GM18870 (cell line): ENCODE measurements around the gene CFAP61.

Experiments
- ATAC-seq: cut with Tn5 transposase; IDR thresholded peaks from one replicate; pipeline ENCODE4 v1.9.1; 2021; ENCODE audit warnings: moderate library complexity; ENCODE audit not compliant: unreplicated experiment

The CFAP61 gene

GRCh38 chr20:20036756-20037155 is 15.6 kb upstream of the CFAP61 start:
- ATAC-seq = no peak

- no peak for ATAC-seq
Observed at GRCh38 chr20:20037960-20038359, 14.4 kb upstream of the CFAP61 start.

- no peak for ATAC-seq
Observed at GRCh38 chr20:20038586-20038985, 13.7 kb upstream of the CFAP61 start.

GRCh38 chr20:20039752-20040387 is 12.5 kb upstream of the CFAP61 start:
- no peak for ATAC-seq

- no peak for ATAC-seq
Observed at GRCh38 chr20:20051767-20052073, 612 bp upstream of the CFAP61 start.

GRCh38 chr20:20060234-20060998 is 8.1 kb downstream of the CFAP61 start:
- ATAC-seq = no peak

GRCh38 chr20:20063941-20064702 is 11.8 kb downstream of the CFAP61 start:
- no peak for ATAC-seq

- no peak for ATAC-seq
Observed at GRCh38 chr20:20065361-20065760, 13.0 kb downstream of the CFAP61 start.

GRCh38 chr20:20070871-20071726 is 18.8 kb downstream of the CFAP61 start:
- no peak for ATAC-seq

- ATAC-seq = no peak
Observed at GRCh38 chr20:20073801-20074371, 21.6 kb downstream of the CFAP61 start.

GRCh38 chr20:20075032-20075431 is 22.7 kb downstream of the CFAP61 start:
- no peak for ATAC-seq

- no peak for ATAC-seq
Observed at GRCh38 chr20:20076297-20077065, 24.1 kb downstream of the CFAP61 start.

- ATAC-seq = no peak
Observed at GRCh38 chr20:20078041-20078440, 25.7 kb downstream of the CFAP61 start.

- ATAC-seq = no peak
Observed at GRCh38 chr20:20079102-20079784, 26.9 kb downstream of the CFAP61 start.

GRCh38 chr20:20083807-20084206 is 31.5 kb downstream of the CFAP61 start:
- ATAC-seq = no peak

GRCh38 chr20:20084296-20084752 is 32.0 kb downstream of the CFAP61 start:
- no peak for ATAC-seq

GRCh38 chr20:20085071-20085470 is 32.7 kb downstream of the CFAP61 start:
- ATAC-seq = no peak

GRCh38 chr20:20085812-20086211 is 33.5 kb downstream of the CFAP61 start:
- ATAC-seq = no peak

GRCh38 chr20:20089018-20089417 is 36.7 kb downstream of the CFAP61 start:
- no peak for ATAC-seq
